T-helper 17 cell (primary cell): ENCODE results near the gene GPX4. TPM values are rescaled to one million over a fixed set of nuclear protein-coding genes. Genes with fewer than 3 reads are reported as not detected.

Source experiments
- total RNA-seq, 4 donors: library from RNA in 2 of 4; stranded (reverse) in 2 of 4; gene quantifications; one replicate each; pipeline ENCODE4 v1.2.3 and lab custom pipeline; 2022 to 2026

GPX4 gene
- total RNA-seq, 2 donors from 2014 or later: 184 to 187 TPM

Other genes with a start within 250 kb of the GPX4 start
- gene CFD, start 244.3 kb upstream of the GPX4 start, total RNA-seq: 1 to 10 TPM; 1.9 to 5.3 TPM
- 10 to 100 TPM; 59.6 to 71.3 TPM for gene MED16, start 210.8 kb upstream of the GPX4 start, total RNA-seq
- not detected for gene RNU6-9, start 210.5 kb upstream of the GPX4 start, total RNA-seq
- 100 to 1,000 TPM; 233 to 243 TPM for gene R3HDM4, start 190.8 kb upstream of the GPX4 start, total RNA-seq
- under 1 TPM; 0.94 to 0.99 TPM for gene KISS1R, start 186.7 kb upstream of the GPX4 start, total RNA-seq
- gene ARID3A, start 178.0 kb upstream of the GPX4 start, total RNA-seq: 10 to 100 TPM in 1 of 2 donors, 1 to 10 TPM in 1; 8.1 to 11.8 TPM
- gene WDR18, start 119.6 kb upstream of the GPX4 start, total RNA-seq: 10 to 100 TPM; 18.2 to 42.8 TPM
- 1 to 10 TPM in 1 of 2 donors, not detected in 1; 1.8 TPM for gene GRIN3B, start 103.6 kb upstream of the GPX4 start, total RNA-seq
- 100 to 1,000 TPM; 270 to 318 TPM for gene TMEM259, start 82.9 kb upstream of the GPX4 start, total RNA-seq
- not detected for gene RNU6-2, start 82.5 kb upstream of the GPX4 start, total RNA-seq
- gene CNN2, start 77.4 kb upstream of the GPX4 start, total RNA-seq: 100 to 1,000 TPM; 263 to 301 TPM
- gene ABCA7, start 63.9 kb upstream of the GPX4 start, total RNA-seq: 100 to 1,000 TPM; 107 to 112 TPM
- 100 to 1,000 TPM; 603 to 646 TPM for gene ARHGAP45, start 36.8 kb upstream of the GPX4 start, total RNA-seq
- gene POLR2E, start 8.6 kb upstream of the GPX4 start, total RNA-seq: 10 to 100 TPM; 63.8 to 81.4 TPM
- gene SBNO2, start 70.3 kb downstream of the GPX4 start, total RNA-seq: 100 to 1,000 TPM in 1 of 2 donors, 10 to 100 TPM in 1; 85.4 to 106 TPM
- 10 to 100 TPM; 70.0 to 70.4 TPM for gene STK11, start 101.8 kb downstream of the GPX4 start, total RNA-seq
- not detected for gene CBARP, start 134.0 kb downstream of the GPX4 start, total RNA-seq
- gene ATP5F1D, start 137.8 kb downstream of the GPX4 start, total RNA-seq: 100 to 1,000 TPM; 104 to 115 TPM
- 100 to 1,000 TPM in 1 of 2 donors, 10 to 100 TPM in 1; 87.1 to 113 TPM for gene MIDN, start 144.6 kb downstream of the GPX4 start, total RNA-seq
- 100 to 1,000 TPM; 460 to 474 TPM for gene CIRBP, start 165.3 kb downstream of the GPX4 start, total RNA-seq
- 10 to 100 TPM; 40.6 to 43.6 TPM for gene FAM174C, start 171.5 kb downstream of the GPX4 start, total RNA-seq
- gene EFNA2, start 181.9 kb downstream of the GPX4 start, total RNA-seq: not detected